Activated T-helper 17 cell treated with anti-CD3 and anti-CD28 coated beads, Interleukin-2, amount 50 U/mL, for 72 hours (primary cell): Measurements from ENCODE around the gene GJA3. TPM values are rescaled to one million over a fixed set of nuclear protein-coding genes. Genes with fewer than 3 reads are reported as not detected.

Experiments
- ATAC-seq: fragments of 150-1000 bp; cut with Tn5 transposase; replicated peaks from 2 replicates; pipeline ENCODE4 v1.10.0; 2021; ENCODE audit warnings: mild to moderate bottlenecking, moderate library complexity
- H3K27ac Mint-ChIP-seq: one replicate; pipeline ENCODE4 v1.8.0; 2022; ENCODE audit warnings: mixed read lengths
- H3K27me3 Mint-ChIP-seq: one replicate; pipeline ENCODE4 v1.8.0; 2022; ENCODE audit warnings: mixed read lengths
- H3K36me3 Mint-ChIP-seq: one replicate; pipeline ENCODE4 v1.8.0; 2022; ENCODE audit warnings: low read depth, mild to moderate bottlenecking, mixed read lengths
- H3K4me1 Mint-ChIP-seq: one replicate; pipeline ENCODE4 v1.8.0; 2022; ENCODE audit warnings: mixed read lengths
- H3K4me3 Mint-ChIP-seq: one replicate; pipeline ENCODE4 v1.8.0; 2022; ENCODE audit warnings: mild to moderate bottlenecking, mixed read lengths
- H3K9me3 Mint-ChIP-seq: one replicate; pipeline ENCODE4 v1.8.0; 2022; ENCODE audit warnings: mixed read lengths
- total RNA-seq, 2 donors: library from RNA; stranded (reverse); gene quantifications; one replicate each; pipeline ENCODE4 v1.2.3, GENCODE V29; 2022

GJA3 gene
- total RNA-seq, 2 donors from 2014 or later = 0.50 to 0.91 TPM

DNA sequence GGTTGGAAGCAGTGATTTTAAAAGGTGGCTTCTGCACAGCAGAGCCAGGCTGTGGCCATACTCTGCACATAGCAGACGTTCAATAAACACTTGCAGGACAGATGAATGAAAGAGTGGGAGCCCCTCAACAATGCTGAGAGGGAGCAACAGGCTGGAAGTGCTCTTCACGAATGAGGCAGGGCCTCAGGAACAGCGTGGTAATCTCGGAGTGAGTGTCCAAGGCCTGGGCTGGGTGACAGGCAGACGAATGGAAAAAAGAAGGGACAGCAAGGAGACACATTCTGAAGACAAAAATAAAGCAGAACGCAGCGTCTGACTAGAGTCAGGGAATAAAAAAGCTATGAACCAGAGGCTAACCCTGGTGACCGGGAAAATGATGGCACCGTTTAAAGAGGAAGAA, 11.1 kb downstream of the GJA3 start:
- no peak overlapping the region for H3K4me3 Mint-ChIP-seq
- peaks cover 20% of the 10 kb centered on the region for H3K27me3 Mint-ChIP-seq
- ATAC-seq = no peak
- H3K9me3 Mint-ChIP-seq = no peaks in the 10 kb centered on the region
- H3K36me3 Mint-ChIP-seq = no peaks in the 10 kb centered on the region
- H3K27ac Mint-ChIP-seq = no peak overlapping the region
- H3K4me1 Mint-ChIP-seq = no peaks in the 10 kb centered on the region

GRCh38 chr13:20148501-20149183, 12.2 kb downstream of the GJA3 start:
- H3K4me3 Mint-ChIP-seq = no peak overlapping the region
- no peak overlapping the region for H3K27ac Mint-ChIP-seq
- no peak for ATAC-seq
- no peaks in the 10 kb centered on the region for H3K36me3 Mint-ChIP-seq
- H3K9me3 Mint-ChIP-seq = no peaks in the 10 kb centered on the region
- H3K4me1 Mint-ChIP-seq = no peaks in the 10 kb centered on the region
- peaks cover 27% of the 10 kb centered on the region for H3K27me3 Mint-ChIP-seq

DNA sequence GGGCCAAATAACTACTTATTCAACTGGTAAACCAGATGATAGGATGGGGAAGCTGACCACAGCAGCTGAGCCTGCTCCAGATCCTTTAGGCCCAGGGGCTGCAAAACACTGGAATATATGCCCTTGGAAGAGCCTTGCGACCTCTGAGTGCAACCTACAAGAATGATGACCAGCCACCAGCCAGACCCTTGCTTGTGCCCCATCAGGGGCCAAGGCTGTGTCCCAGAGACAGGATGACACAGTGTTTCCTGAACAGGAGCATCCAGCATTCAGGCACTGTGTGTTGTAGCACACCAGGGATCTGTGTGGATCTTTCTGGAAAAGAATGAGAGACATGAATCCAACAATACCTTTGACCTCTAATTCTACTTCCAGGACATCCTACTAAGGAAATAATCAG, 14.5 kb downstream of the GJA3 start:
- H3K27ac Mint-ChIP-seq = no peak overlapping the region
- no peaks in the 10 kb centered on the region for H3K36me3 Mint-ChIP-seq
- H3K4me1 Mint-ChIP-seq = no peaks in the 10 kb centered on the region
- H3K4me3 Mint-ChIP-seq = no peak overlapping the region
- peaks cover 39% of the 10 kb centered on the region for H3K27me3 Mint-ChIP-seq
- no peaks in the 10 kb centered on the region for H3K9me3 Mint-ChIP-seq
- no peak for ATAC-seq

- H3K27ac Mint-ChIP-seq = no peak overlapping the region
- no peak for ATAC-seq
- no peaks in the 10 kb centered on the region for H3K4me1 Mint-ChIP-seq
- H3K27me3 Mint-ChIP-seq = peaks cover 43% of the 10 kb centered on the region
- no peak overlapping the region for H3K4me3 Mint-ChIP-seq
- H3K9me3 Mint-ChIP-seq = no peaks in the 10 kb centered on the region
- H3K36me3 Mint-ChIP-seq = no peaks in the 10 kb centered on the region
Observed at GRCh38 chr13:20145521-20145920, 15.3 kb downstream of the GJA3 start.

DNA sequence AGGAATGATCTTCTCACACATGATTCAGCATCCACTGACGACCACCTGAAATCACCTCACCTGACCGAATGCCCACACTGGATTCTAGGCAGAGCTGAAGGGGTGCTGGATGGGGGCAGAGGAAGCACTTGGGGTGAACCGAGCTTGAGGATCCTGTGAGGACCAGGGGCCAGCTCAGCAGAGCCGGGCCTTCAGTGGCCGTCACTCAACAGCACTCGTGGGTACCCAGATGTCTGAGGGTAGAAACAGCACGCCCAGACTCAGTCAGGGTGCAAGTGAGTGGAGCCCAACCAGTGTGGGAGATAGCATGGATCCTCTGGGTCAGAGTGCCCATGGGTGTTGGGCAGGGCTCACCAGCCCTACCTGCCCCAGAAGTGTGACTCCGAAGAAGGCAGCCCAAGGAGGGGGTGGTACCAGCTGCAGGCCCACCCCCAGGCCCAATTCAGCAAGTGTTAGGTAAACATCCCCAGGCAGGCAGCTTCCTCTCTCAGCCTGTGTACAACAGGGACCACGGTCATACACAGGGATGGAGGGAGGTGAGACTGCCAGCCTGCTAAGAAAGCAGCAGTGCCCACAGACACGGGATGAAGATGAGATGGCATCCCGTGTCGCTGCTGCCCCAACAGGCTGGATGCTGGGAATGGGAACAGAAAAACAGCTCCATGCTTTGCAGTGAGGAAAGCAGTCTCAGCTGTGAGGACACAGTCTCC, 16.6 kb downstream of the GJA3 start:
- H3K27ac Mint-ChIP-seq = no peak overlapping the region
- no peaks in the 10 kb centered on the region for H3K36me3 Mint-ChIP-seq
- peaks cover 32% of the 10 kb centered on the region for H3K27me3 Mint-ChIP-seq
- H3K4me1 Mint-ChIP-seq = no peaks in the 10 kb centered on the region
- no peaks in the 10 kb centered on the region for H3K9me3 Mint-ChIP-seq
- no peak overlapping the region for H3K4me3 Mint-ChIP-seq
- ATAC-seq = no peak

DNA sequence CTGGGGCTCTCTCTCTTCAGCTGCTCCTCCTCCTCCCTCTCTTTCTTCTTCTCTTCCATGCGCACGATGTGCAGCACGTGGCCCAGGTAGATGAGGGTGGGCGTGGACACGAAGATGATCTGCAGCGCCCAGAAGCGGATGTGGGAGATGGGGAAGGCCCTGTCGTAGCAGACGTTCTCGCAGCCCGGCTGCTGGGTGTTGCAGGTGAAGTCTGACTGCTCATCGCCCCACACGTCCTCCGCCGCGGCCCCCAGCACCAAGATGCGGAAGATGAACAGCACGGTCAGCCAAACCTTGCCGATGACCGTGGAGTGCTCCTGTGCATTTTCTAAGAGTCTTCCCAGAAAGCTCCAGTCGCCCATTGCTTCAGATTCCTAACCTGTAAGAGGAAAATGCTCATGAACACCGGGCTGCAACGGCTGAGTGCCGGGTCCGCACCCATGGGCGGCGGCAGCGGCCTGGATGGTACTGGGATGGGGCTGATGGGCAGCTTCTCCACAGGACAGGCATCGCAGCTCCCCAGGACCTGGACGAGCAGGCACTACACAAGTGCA, 17.8 kb downstream of the GJA3 start:
- Mint-ChIP-seq H3K4me1 (no peaks in the 10 kb centered on the region), H3K4me3 (peak overlapping the region; percentile 27), H3K9me3 (no peaks in the 10 kb centered on the region), H3K36me3 (no peaks in the 10 kb centered on the region), H3K27ac (no peak overlapping the region), H3K27me3 (peaks cover 33% of the 10 kb centered on the region)
- ATAC-seq = no peak

- no peaks in the 10 kb centered on the region for H3K9me3 Mint-ChIP-seq
- ATAC-seq = no peak
- H3K4me3 Mint-ChIP-seq = no peak overlapping the region
- H3K4me1 Mint-ChIP-seq = no peaks in the 10 kb centered on the region
- H3K27ac Mint-ChIP-seq = no peak overlapping the region
- H3K36me3 Mint-ChIP-seq = no peaks in the 10 kb centered on the region
- H3K27me3 Mint-ChIP-seq = peaks cover 38% of the 10 kb centered on the region
Observed at GRCh38 chr13:20142023-20142926, 18.6 kb downstream of the GJA3 start.

DNA sequence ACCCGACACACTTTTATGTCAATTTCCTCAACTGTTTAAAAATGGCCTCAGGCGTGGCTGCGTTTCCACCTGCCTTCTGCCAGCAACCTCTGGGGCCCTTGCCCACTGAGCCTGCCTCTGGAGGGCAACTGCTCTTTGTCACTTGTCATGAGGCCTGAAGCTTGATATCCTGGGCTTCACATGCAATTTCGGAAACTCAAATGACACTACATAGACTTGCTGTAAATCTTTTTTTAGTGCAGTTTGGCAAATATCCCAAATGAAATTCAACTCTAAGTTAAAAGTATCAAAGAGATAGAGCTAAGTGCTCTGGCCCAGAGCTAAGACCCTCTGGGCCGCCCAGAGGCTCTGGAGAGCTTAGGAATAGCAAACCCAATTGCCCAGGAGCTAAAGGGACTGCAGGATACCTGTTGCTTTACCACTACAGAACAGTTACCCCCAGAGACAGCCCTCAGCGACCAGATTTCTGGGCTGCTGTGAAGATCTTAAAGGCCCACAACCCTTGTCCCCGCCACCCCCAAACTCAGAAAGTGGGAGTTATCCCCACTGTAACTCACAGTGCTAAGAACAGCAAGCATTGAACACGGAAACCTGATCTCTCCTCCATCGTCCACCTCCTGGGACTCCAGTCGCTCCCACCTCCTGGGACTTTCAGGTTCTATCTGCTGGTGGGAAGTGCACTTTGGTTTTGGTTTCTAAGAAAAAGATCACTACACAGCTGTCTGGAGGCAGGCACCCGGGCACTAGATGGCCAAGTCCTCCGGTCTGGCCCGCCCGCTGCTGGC, 19.4 kb downstream of the GJA3 start:
- Mint-ChIP-seq H3K27ac (no peak overlapping the region), H3K4me1 (no peaks in the 10 kb centered on the region), H3K36me3 (no peaks in the 10 kb centered on the region), H3K9me3 (no peaks in the 10 kb centered on the region), H3K27me3 (peaks cover 33% of the 10 kb centered on the region), H3K4me3 (no peak overlapping the region)
- no peak for ATAC-seq

DNA sequence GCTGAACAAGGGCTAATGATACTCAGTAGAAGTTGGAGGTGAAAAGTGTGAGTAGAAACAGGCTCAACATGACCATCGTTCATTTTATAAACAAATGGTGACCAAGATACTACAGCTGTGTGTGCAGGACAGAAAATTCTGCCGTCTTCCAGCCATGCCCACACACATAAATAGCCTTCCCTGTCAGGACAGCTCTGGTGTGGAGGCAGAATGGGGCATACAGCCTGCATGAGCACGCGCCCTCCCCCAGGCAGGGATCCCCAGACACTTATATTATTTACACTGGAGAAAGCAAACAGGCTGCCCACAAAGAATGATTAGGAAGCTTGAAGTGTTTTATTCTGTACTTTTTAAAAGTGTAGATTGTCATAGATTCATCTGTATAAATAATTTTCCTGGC, 20.4 kb downstream of the GJA3 start:
- ATAC-seq = no peak
- H3K9me3 Mint-ChIP-seq = no peaks in the 10 kb centered on the region
- peaks cover 33% of the 10 kb centered on the region for H3K27me3 Mint-ChIP-seq
- no peaks in the 10 kb centered on the region for H3K36me3 Mint-ChIP-seq
- H3K27ac Mint-ChIP-seq = no peak overlapping the region
- H3K4me3 Mint-ChIP-seq = no peak overlapping the region
- no peaks in the 10 kb centered on the region for H3K4me1 Mint-ChIP-seq

GRCh38 chr13:20137875-20138274, 23.0 kb downstream of the GJA3 start:
- H3K27me3 Mint-ChIP-seq = peaks cover 28% of the 10 kb centered on the region
- no peak overlapping the region for H3K27ac Mint-ChIP-seq
- no peaks in the 10 kb centered on the region for H3K9me3 Mint-ChIP-seq
- H3K36me3 Mint-ChIP-seq = no peaks in the 10 kb centered on the region
- H3K4me1 Mint-ChIP-seq = no peaks in the 10 kb centered on the region
- H3K4me3 Mint-ChIP-seq = no peak overlapping the region
- ATAC-seq = no peak

DNA sequence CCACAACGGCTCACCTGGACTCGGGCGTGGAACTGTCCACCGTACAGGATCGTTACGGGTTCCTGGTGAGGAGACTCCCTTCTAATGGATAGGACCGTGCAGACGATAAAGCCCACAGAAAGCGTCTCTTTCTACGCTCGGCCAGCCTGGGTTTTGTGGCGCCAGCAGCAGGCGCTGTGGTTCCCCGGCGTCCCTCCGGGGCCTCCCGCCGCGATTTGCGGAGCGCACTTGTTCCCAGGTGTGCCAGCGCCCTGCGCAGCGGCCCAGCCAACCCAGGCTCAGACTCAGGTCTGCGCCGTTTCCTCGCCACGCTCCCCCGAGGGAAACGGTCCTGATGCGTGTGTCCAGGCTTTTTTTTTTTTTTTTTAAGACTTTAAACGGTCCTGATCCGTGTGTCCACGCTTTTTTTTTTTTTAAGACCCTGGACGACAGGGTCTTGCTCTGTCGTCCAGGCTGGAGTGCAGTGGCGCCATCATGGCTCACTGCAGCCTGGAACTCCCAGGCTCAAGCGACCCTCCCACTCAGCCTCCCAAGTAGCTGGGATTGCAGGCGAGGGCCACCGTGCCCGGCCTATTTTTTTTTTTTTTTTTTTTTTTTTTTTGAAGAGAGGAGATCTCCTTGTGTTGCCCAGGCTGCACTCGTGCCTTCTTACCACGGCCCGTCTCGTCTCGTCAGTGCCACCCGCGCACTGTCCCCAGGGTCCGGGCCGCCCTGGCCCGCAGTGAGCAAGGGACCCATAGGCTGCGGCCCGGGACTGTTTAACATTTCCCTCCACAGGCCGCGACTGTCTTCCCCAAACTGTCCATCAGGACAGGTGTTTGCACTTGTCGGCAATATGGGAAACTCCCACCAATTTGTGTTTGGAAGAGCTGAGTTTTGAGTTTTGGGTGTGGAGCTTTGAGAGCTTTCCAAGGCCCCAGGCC, 23.8 kb downstream of the GJA3 start:
- H3K36me3 Mint-ChIP-seq = no peaks in the 10 kb centered on the region
- H3K9me3 Mint-ChIP-seq = no peaks in the 10 kb centered on the region
- H3K4me1 Mint-ChIP-seq = no peaks in the 10 kb centered on the region
- ATAC-seq = peak; percentile 63
- H3K27ac Mint-ChIP-seq = no peak overlapping the region
- peaks cover 28% of the 10 kb centered on the region for H3K27me3 Mint-ChIP-seq
- peak overlapping the region; percentile 33 for H3K4me3 Mint-ChIP-seq

- ATAC-seq = no peak
Observed at GRCh38 chr13:20134732-20135131, 26.1 kb downstream of the GJA3 start.

GRCh38 chr13:20132052-20132634, 28.7 kb downstream of the GJA3 start:
- Mint-ChIP-seq H3K27ac (no peak overlapping the region), H3K4me1 (no peaks in the 10 kb centered on the region), H3K36me3 (no peaks in the 10 kb centered on the region), H3K4me3 (no peak overlapping the region), H3K27me3 (peaks cover 10% of the 10 kb centered on the region), H3K9me3 (no peaks in the 10 kb centered on the region)
- ATAC-seq = no peak

More at GRCh38 chr13:20134732-20135131, 26.1 kb downstream of the GJA3 start:
- no peaks in the 10 kb centered on the region for H3K9me3 Mint-ChIP-seq
- no peak overlapping the region for H3K4me3 Mint-ChIP-seq
- H3K27ac Mint-ChIP-seq = no peak overlapping the region
- H3K4me1 Mint-ChIP-seq = no peaks in the 10 kb centered on the region
- H3K27me3 Mint-ChIP-seq = peaks cover 20% of the 10 kb centered on the region
- no peaks in the 10 kb centered on the region for H3K36me3 Mint-ChIP-seq
